ENCODE data around the gene AGK.

Gene AGK

DNA sequence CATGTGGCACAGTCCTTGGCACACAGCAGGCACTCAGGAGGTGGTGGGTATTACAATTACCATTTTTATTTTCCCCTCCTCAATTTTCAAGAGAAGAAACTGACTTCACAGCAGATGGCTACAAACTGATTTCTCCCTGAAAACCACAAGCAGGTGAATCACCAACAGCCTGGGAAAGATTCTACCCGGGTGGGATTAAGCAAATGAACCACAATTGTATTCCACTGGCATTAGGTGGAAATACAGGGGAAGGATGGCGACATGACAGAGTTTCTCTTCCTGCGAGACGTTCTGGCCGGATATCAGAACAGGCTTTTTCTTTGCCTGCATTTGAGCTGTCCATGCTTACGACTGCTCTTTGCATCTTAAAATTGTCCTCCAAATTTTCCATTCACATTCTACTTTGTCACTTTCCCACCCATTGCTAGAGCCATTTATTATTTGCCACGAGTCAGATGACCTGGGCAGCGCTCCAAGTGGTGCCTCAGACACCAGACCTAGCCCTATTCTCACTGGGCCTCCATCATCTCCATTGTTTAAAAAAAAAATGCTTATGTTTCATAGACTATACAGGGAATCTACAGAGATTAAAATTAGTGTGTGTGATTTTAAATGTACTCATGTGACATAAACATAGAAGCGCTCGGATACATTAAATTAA, 146.1 kb downstream of the AGK start:
- DNase-seq (ENCODE audit: low spot score), result no peak
- no peak overlapping the region for H3K4me3 ChIP-seq
- no peak overlapping the region for H3K27ac ChIP-seq
- TF ChIP-seq, protein P1, sequence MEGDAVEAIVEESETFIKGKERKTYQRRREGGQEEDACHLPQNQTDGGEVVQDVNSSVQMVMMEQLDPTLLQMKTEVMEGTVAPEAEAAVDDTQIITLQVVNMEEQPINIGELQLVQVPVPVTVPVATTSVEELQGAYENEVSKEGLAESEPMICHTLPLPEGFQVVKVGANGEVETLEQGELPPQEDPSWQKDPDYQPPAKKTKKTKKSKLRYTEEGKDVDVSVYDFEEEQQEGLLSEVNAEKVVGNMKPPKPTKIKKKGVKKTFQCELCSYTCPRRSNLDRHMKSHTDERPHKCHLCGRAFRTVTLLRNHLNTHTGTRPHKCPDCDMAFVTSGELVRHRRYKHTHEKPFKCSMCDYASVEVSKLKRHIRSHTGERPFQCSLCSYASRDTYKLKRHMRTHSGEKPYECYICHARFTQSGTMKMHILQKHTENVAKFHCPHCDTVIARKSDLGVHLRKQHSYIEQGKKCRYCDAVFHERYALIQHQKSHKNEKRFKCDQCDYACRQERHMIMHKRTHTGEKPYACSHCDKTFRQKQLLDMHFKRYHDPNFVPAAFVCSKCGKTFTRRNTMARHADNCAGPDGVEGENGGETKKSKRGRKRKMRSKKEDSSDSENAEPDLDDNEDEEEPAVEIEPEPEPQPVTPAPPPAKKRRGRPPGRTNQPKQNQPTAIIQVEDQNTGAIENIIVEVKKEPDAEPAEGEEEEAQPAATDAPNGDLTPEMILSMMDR (IDR thresholded peaks at IDR 0.05), result no peak

DNA sequence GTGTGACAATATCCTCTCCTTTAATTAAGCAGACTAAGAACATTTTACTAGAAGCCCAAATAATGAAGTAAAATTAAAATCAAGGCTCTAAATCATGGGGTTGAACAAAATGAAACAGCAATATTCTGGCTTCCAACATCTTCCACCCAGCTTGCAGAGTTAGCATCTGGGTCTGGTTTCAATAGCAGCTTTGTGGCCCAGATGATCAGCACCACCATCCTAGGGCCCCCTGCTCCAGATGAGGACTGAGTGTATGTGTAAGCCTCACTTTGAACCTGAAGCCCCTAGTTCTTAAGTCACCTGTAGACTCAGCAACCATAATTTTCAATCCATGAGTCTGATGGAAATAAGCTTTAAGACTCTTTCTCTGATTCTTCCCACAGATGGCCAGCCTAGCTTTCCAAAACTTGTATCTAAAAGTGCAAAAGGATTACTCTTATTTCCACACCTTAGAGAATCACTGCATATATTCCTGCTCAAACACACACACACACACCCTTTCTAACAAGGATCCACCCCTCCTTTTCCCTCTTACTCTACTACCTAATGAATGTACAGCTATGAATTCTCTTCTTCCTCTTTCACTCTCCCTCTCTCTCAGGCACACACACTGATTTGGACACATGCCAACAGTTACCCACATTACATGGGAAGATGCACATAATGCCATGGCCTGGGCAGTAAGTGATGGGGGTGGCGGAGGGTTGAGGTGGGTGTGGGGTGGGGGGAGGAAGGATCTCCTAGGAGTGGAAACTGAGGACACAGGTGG, 147.2 kb downstream of the AGK start:
- Histone ChIP-seq H3K27ac (no peak overlapping the region), H3K4me3 (no peak overlapping the region)
- DNase-seq (ENCODE audit: low spot score), result no peak
- TF ChIP-seq, protein P1 (IDR thresholded peaks at IDR 0.05), result no peak

- DNase-seq (ENCODE audit: low spot score), result no peak
- no peak overlapping the region for H3K27ac ChIP-seq
- no peak overlapping the region for H3K4me3 ChIP-seq
- TF ChIP-seq, protein P1 (IDR thresholded peaks at IDR 0.05), result no peak
Observed at GRCh38 chr7:141699860-141700259, 148.7 kb downstream of the AGK start.

DNA sequence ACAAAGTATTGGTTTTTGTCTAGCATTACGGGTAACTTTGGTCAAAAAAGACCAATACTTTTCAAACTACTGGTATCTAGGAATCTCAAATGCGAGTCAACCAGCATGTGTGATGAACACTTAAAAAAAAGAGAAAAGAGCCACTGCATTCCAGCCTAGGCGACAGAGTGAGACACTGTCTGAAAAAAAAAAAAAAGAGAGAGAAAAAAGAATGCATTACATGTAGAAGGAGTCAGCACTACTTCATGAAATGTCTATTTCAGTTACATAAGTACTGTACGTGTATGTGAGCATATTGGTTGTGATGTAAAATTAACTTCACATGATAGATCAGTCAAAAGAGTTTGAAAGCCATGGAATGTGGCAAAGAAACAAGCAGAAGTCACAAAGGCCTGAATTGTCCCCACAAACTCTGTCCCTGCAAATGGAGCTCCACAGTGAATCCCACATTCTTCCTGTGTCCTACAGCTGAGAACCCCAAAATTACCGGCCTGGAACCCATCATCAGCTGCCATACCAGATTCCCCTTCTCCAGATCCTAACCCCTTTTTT, 149.2 kb downstream of the AGK start:
- no peak for DNase-seq (ENCODE audit: low spot score)
- TF ChIP-seq, protein P1 (IDR thresholded peaks at IDR 0.05), result no peak
- Histone ChIP-seq H3K4me3 (peak overlapping the region; percentile 86), H3K27ac (peak overlapping the region; percentile 83 to 92)

- peak overlapping the region; percentile 86 for H3K4me3 ChIP-seq
- peak overlapping the region; percentile 83 to 92 for H3K27ac ChIP-seq
- DNase-seq (ENCODE audit: low spot score), result no peak
- TF ChIP-seq, protein P1 (IDR thresholded peaks at IDR 0.05), result no peak
Observed at GRCh38 chr7:141700848-141701371, 149.7 kb downstream of the AGK start.

DNA sequence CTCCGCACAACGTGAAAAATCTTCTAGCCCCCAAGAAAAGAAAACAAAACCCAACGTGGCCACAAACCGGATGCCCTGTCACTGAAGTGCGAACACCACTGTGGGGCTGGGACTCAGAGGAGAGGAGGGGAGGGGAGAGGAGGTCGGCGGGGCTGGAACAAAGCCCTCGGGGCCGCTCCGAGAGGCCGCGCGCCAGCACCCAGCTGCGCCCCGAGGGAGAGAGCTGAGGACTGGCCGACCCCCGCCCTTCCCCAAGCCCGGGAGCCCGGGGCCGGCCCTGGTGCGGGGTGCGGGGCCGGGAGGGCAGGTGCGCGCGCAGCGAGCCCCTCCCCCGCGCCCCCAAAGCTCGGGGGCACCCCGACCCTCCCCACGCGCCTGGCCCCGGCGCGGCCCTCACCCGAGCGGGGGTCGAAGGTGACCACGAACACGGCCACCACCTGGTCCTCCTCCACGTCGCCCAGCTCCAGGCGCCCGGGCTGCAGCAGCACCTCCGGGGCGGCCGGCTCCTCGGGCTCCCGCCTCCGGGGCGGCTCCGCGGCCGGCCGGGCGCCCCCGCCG, 150.4 kb downstream of the AGK start:
- DNase-seq (ENCODE audit: low spot score), result no peak
- H3K4me3 ChIP-seq, result peak overlapping the region; percentile 86
- TF ChIP-seq, protein P1 (IDR thresholded peaks at IDR 0.05), result no peak
- H3K27ac ChIP-seq, result peak overlapping the region; percentile 83 to 92
